NOMO-1 treated with DMSO at 0.1 percent for 48 hours (cell line): Measurements from ENCODE around the gene NR4A3.
"Not testable (repeated sequence)": the region's sequence is repeated elsewhere in the genome, so short reads cannot be mapped to it uniquely, and the experiment has no call there.

Experiments used
- DNase-seq: peaks from one replicate; lab custom pipeline; 2025; ENCODE audit not compliant: unreplicated experiment; lab: John Stamatoyannopoulos, UW

NR4A3 gene

GRCh38 chr9:99821396-99822108, at the start of gene NR4A3:
Gene NR4A3, plus strand, starts transcription at chr9:99821885. Its CDS starts 6,158 bp downstream, at chr9:99828043.
- peak; percentile 81 for DNase-seq

- no peak for DNase-seq
Observed at GRCh38 chr9:99773468-99774138, 48.1 kb upstream of the NR4A3 start.

- DNase-seq = no peak
Observed at GRCh38 chr9:99778308-99778707, 43.4 kb upstream of the NR4A3 start.

GRCh38 chr9:99778836-99779235, 42.8 kb upstream of the NR4A3 start:
- DNase-seq = no peak

GRCh38 chr9:99779277-99779676, 42.4 kb upstream of the NR4A3 start:
- DNase-seq = no peak

GRCh38 chr9:99782349-99782748, 39.3 kb upstream of the NR4A3 start:
- DNase-seq = not testable (repeated sequence)

GRCh38 chr9:99782962-99783718, 38.5 kb upstream of the NR4A3 start:
- DNase-seq = peak; percentile 82

GRCh38 chr9:99783799-99784198, 37.9 kb upstream of the NR4A3 start:
- no peak for DNase-seq

GRCh38 chr9:99785010-99785590, 36.6 kb upstream of the NR4A3 start:
- DNase-seq = no peak

GRCh38 chr9:99787556-99787955, 34.1 kb upstream of the NR4A3 start:
- DNase-seq = peak; percentile 11

- DNase-seq = no peak
Observed at GRCh38 chr9:99793528-99793927, 28.2 kb upstream of the NR4A3 start.

GRCh38 chr9:99796231-99796630, 25.5 kb upstream of the NR4A3 start:
- DNase-seq = no peak

- DNase-seq = no peak
Observed at GRCh38 chr9:99801775-99802174, 19.9 kb upstream of the NR4A3 start.

- DNase-seq = no peak
Observed at GRCh38 chr9:99803694-99804093, 18.0 kb upstream of the NR4A3 start.

GRCh38 chr9:99807276-99807852, 14.3 kb upstream of the NR4A3 start:
- peak; percentile 59 for DNase-seq

- DNase-seq = no peak
Observed at GRCh38 chr9:99807956-99808355, 13.7 kb upstream of the NR4A3 start.

GRCh38 chr9:99808454-99808853, 13.2 kb upstream of the NR4A3 start:
- DNase-seq = peak; percentile 14

GRCh38 chr9:99809586-99810319, 11.9 kb upstream of the NR4A3 start:
- DNase-seq = no peak

- DNase-seq = no peak
Observed at GRCh38 chr9:99811172-99811571, 10.5 kb upstream of the NR4A3 start.

- no peak for DNase-seq
Observed at GRCh38 chr9:99811598-99812383, 9.9 kb upstream of the NR4A3 start.
